Activated CD4-positive, CD25-positive, alpha-beta regulatory T cell treated with anti-CD3 and anti-CD28 coated beads, Interleukin-2, amount 50 U/mL, for 24 hours (primary cell): ENCODE data around the gene PPIL6.

Experiments
- ATAC-seq, 2 donors: fragments of 150-1000 bp; cut with Tn5 transposase; one replicate each; pipeline ENCODE4 v1.10.0; 2021; ENCODE audit warnings: mild to moderate bottlenecking in 1 of 2, moderate library complexity in 1 of 2

Gene PPIL6

GRCh38 chr6:109360791-109361190 is 79.6 kb downstream of the PPIL6 start:
- no peak for ATAC-seq

GRCh38 chr6:109360281-109360680 is 80.1 kb downstream of the PPIL6 start:
- ATAC-seq: no peak

GRCh38 chr6:109359248-109359647 is 81.2 kb downstream of the PPIL6 start:
- no peak for ATAC-seq

- no peak for ATAC-seq
These were observed 82.2 kb downstream of the PPIL6 start for GRCh38 chr6:109358204-109358603.

- no peak for ATAC-seq
These were observed 84.2 kb downstream of the PPIL6 start for GRCh38 chr6:109356237-109356636.

- ATAC-seq: no peak
These were observed 88.9 kb downstream of the PPIL6 start for GRCh38 chr6:109351231-109352130.

GRCh38 chr6:109349419-109349987 is 90.9 kb downstream of the PPIL6 start:
- ATAC-seq: no peak

- ATAC-seq: no peak
These were observed 92.2 kb downstream of the PPIL6 start for GRCh38 chr6:109348226-109348625.

GRCh38 chr6:109347779-109348178 is 92.6 kb downstream of the PPIL6 start:
- no peak for ATAC-seq

- no peak for ATAC-seq
These were observed 94.4 kb downstream of the PPIL6 start for GRCh38 chr6:109345986-109346385.

GRCh38 chr6:109344226-109344625 is 96.2 kb downstream of the PPIL6 start:
- no peak for ATAC-seq

GRCh38 chr6:109343518-109343917 is 96.9 kb downstream of the PPIL6 start:
- no peak for ATAC-seq

GRCh38 chr6:109342911-109343310 is 97.5 kb downstream of the PPIL6 start:
- ATAC-seq: no peak

GRCh38 chr6:109342506-109342905 is 97.9 kb downstream of the PPIL6 start:
- no peak for ATAC-seq

- no peak for ATAC-seq
These were observed 99.6 kb downstream of the PPIL6 start for GRCh38 chr6:109340811-109341210.
